IMR-90 (cell line): ENCODE results near the gene CCDC88C. TPM values are rescaled to one million over a fixed set of nuclear protein-coding genes. Genes with fewer than 3 reads are reported as not detected.

ENCODE experiments used
- ATAC-seq: fragments of 200-7000 bp; cut with Tn5 transposase; 2 replicates; pipeline ENCODE4 v1.9.1; 2020; ENCODE audit warnings: low read depth, mild to moderate bottlenecking, moderate library complexity
- BruUV-seq: library from RNA; stranded (reverse); fragments of 400-500 nt; replicated peaks from 2 replicates; lab custom pipeline; 2021; lab: Mats Ljungman, UMichigan
- CTCF ChIA-PET: fragments of 300-600 bp; formaldehyde crosslinking; extraction: SDS; loops from one replicate; lab custom pipeline; 2021; ENCODE audit warnings: antibody characterized with exemption; lab: Yijun Ruan, JAX
- POLR2A ChIA-PET: fragments of 300-600 bp; sonication (Branson Sonifier 250); formaldehyde crosslinking; loops from one replicate; lab custom pipeline; 2022; ENCODE audit warnings: antibody characterized with exemption; ENCODE audit not compliant: unreplicated experiment; lab: Charles Lee
- DNase-seq: peaks from one replicate; pipeline ENCODE4 v3.0.0; 2013
- H2AFZ ChIP-seq: replicated peaks from 2 replicates; pipeline ENCODE3; 2013; ENCODE audit warnings: low read length, mild to moderate bottlenecking; ENCODE audit not compliant: poor library complexity
- H2AK5ac ChIP-seq: 2 replicates; pipeline ENCODE4 v1.6.1; 2013; ENCODE audit warnings: low read depth, low read length, inconsistent platforms
- H2AK9ac ChIP-seq: replicated peaks from 2 replicates; pipeline ENCODE3; 2013; ENCODE audit warnings: mild to moderate bottlenecking, low read depth, low read length, moderate library complexity; ENCODE audit not compliant: poor library complexity
- H2BK120ac ChIP-seq: 2 replicates; pipeline ENCODE4 v1.6.1; 2013; ENCODE audit warnings: low read depth, low read length, inconsistent platforms
- H2BK15ac ChIP-seq: 3 replicates; pipeline ENCODE4 v1.6.1; 2013; ENCODE audit warnings: low read depth, low read length, inconsistent platforms
- H2BK20ac ChIP-seq: 2 replicates; pipeline ENCODE4 v1.6.1; 2013; ENCODE audit warnings: low read depth, mild to moderate bottlenecking, inconsistent platforms, low read length, moderate library complexity
- H2BK5ac ChIP-seq: 2 replicates; pipeline ENCODE4 v1.6.1; 2013; ENCODE audit warnings: mild to moderate bottlenecking, low read depth, low read length, inconsistent platforms; ENCODE audit not compliant: poor library complexity, severe bottlenecking
- H3K14ac ChIP-seq: replicated peaks from 2 replicates; pipeline ENCODE4 v1.6.1; 2013; ENCODE audit warnings: low read depth, low read length, inconsistent platforms
- H3K18ac ChIP-seq: 2 replicates; pipeline ENCODE4 v1.6.1; 2013; ENCODE audit warnings: low read depth, low read length, control low read depth
- H3K23ac ChIP-seq: 2 replicates; pipeline ENCODE4 v1.6.1; 2013; ENCODE audit warnings: low read depth, low read length, inconsistent platforms
- H3K27ac ChIP-seq: 2 replicates; pipeline ENCODE4 v1.5.1; 2013; ENCODE audit warnings: mild to moderate bottlenecking, control low read depth, low read length; ENCODE audit not compliant: insufficient read depth
- H3K27me3 ChIP-seq: 2 replicates; pipeline ENCODE4 v1.6.1; 2013; ENCODE audit warnings: low read length; ENCODE audit not compliant: control insufficient read depth, insufficient read depth
- H3K36me3 ChIP-seq: 2 replicates; pipeline ENCODE4 v1.6.1; 2013; ENCODE audit warnings: low read length, mixed read lengths; ENCODE audit not compliant: control insufficient read depth, insufficient read depth
- H3K4ac ChIP-seq: 2 replicates; pipeline ENCODE4 v1.6.1; 2013; ENCODE audit warnings: low read depth, low read length, inconsistent platforms
- H3K4me1 ChIP-seq: 2 replicates; pipeline ENCODE4 v1.6.1; 2013; ENCODE audit warnings: low read length, mixed read lengths; ENCODE audit not compliant: control insufficient read depth, insufficient read depth
- H3K4me2 ChIP-seq: 2 replicates; pipeline ENCODE4 v1.6.1; 2013; ENCODE audit warnings: low read depth, mild to moderate bottlenecking, control low read depth, low read length, moderate library complexity
- H3K4me3 ChIP-seq: 2 replicates; pipeline ENCODE4 v1.5.1; 2013; ENCODE audit warnings: low read depth, mild to moderate bottlenecking, control low read depth, low read length, moderate library complexity; ENCODE audit not compliant: insufficient read depth
- H3K56ac ChIP-seq: 2 replicates; pipeline ENCODE4 v1.6.1; 2013; ENCODE audit warnings: low read length, inconsistent platforms; ENCODE audit not compliant: insufficient read depth; ENCODE audit errors: extremely low read depth
- H3K79me1 ChIP-seq, 2 experiments: 2 replicates each; pipeline ENCODE4 v1.6.1; 2013; ENCODE audit warnings: low read length in 2 of 2, inconsistent platforms in 1 of 2, low read depth in 1 of 2
- H3K9ac ChIP-seq: 2 replicates; pipeline ENCODE4 v1.6.1; 2013; ENCODE audit warnings: low read depth, low read length, control low read depth
- H3K9me1 ChIP-seq: 2 replicates; pipeline ENCODE4 v1.6.1; 2013; ENCODE audit warnings: low read length, inconsistent platforms; ENCODE audit not compliant: insufficient read depth
- H3K9me3 ChIP-seq: 2 replicates; pipeline ENCODE4 v1.6.1; 2013; ENCODE audit warnings: low read length; ENCODE audit not compliant: control insufficient read depth, insufficient read depth
- H4K20me1 ChIP-seq: 2 replicates; pipeline ENCODE4 v1.6.1; 2013; ENCODE audit warnings: low read length, inconsistent platforms; ENCODE audit not compliant: insufficient read depth
- H4K5ac ChIP-seq: 2 replicates; pipeline ENCODE4 v1.6.1; 2013; ENCODE audit warnings: mild to moderate bottlenecking, low read depth, low read length, control low read depth
- H4K8ac ChIP-seq, 2 experiments: 2 replicates each; pipeline ENCODE4 v1.6.1; 2013; ENCODE audit warnings: low read depth in 2 of 2, low read length in 2 of 2, control low read depth in 1 of 2, inconsistent platforms in 1 of 2
- H4K91ac ChIP-seq: 2 replicates; pipeline ENCODE4 v1.6.1; 2013; ENCODE audit warnings: low read depth, low read length, inconsistent platforms; ENCODE audit not compliant: insufficient read depth
- BHLHE40 ChIP-seq: fragments of 150-350 bp; IDR thresholded peaks from 2 replicates; pipeline ENCODE4 v1.6.1; 2016; ENCODE audit warnings: mild to moderate bottlenecking, low read depth, low read length
- CEBPB ChIP-seq: IDR thresholded peaks from 2 replicates; pipeline ENCODE4 v1.6.1; 2012; ENCODE audit warnings: low read depth, low read length, improper control_type of control experiment
- CHD1 ChIP-seq: IDR thresholded peaks from 2 replicates; pipeline ENCODE4 v1.6.1; 2012; ENCODE audit warnings: low read depth, low read length, improper control_type of control experiment
- CTCF ChIP-seq: conservative IDR thresholded peaks from 2 replicates; pipeline ENCODE4 v1.5.1; 2012; ENCODE audit warnings: mild to moderate bottlenecking, low read depth, low read length, improper control_type of control experiment
- FOS ChIP-seq: fragments of 150-350 bp; IDR thresholded peaks from 2 replicates; pipeline ENCODE4 v1.6.1; 2016; ENCODE audit warnings: low read depth, low read length
- MAFK ChIP-seq: IDR thresholded peaks from 2 replicates; pipeline ENCODE4 v1.6.1; 2012; ENCODE audit warnings: low read depth, low read length, improper control_type of control experiment
- MAZ ChIP-seq: IDR thresholded peaks from 2 replicates; pipeline ENCODE4 v1.6.1; 2012; ENCODE audit warnings: low read depth, mild to moderate bottlenecking, low read length, improper control_type of control experiment, moderate library complexity, borderline replicate concordance
- MXI1 ChIP-seq: IDR thresholded peaks from 2 replicates; pipeline ENCODE4 v1.6.1; 2012; ENCODE audit warnings: low read depth, mild to moderate bottlenecking, low read length, moderate library complexity, borderline replicate concordance
- NFE2L2 ChIP-seq: fragments of 150-350 bp; IDR thresholded peaks from 2 replicates; pipeline ENCODE4 v1.6.1; 2016; ENCODE audit warnings: low read depth, mild to moderate bottlenecking, low read length
- POLR2A ChIP-seq: IDR thresholded peaks from 2 replicates; pipeline ENCODE4 v1.6.1; 2012; ENCODE audit warnings: mild to moderate bottlenecking, low read depth, low read length
- RAD21 ChIP-seq: IDR thresholded peaks from 2 replicates; pipeline ENCODE4 v1.6.1; 2012; ENCODE audit warnings: low read length, improper control_type of control experiment
- RFX5 ChIP-seq: IDR thresholded peaks from 2 replicates; pipeline ENCODE4 v1.8.0; 2012; ENCODE audit warnings: low read depth, mild to moderate bottlenecking, low read length, moderate library complexity
- SMC3 ChIP-seq: fragments of 150-350 bp; IDR thresholded peaks from 2 replicates; pipeline ENCODE4 v1.6.1; 2016; ENCODE audit warnings: low read depth, mild to moderate bottlenecking, antibody characterized with exemption, low read length, moderate library complexity
- WGBS, 2 experiments: methylation state at CpG; one replicate each; pipeline versions ENCODE4 v1.1.5 to v1.1.7; 2013; ENCODE audit warnings: missing lambda C conversion rate in 2 of 2; ENCODE audit not compliant: insufficient read length in 1 of 2; ENCODE audit errors: extremely low coverage in 2 of 2; 5-methylcytosine and 5-hydroxymethylcytosine counted together
- dilution Hi-C: fragments of 300-500 bp; cut with HindIII; formaldehyde crosslinking; loops from one replicate; pipeline ENCODE4 v1.14.3; 2018; ENCODE audit warnings: low sequenced_read_pairs; ENCODE audit not compliant: unreplicated experiment
- in situ Hi-C: fragments of 300-500 bp; cut with MboI; formaldehyde crosslinking; loops from 3 replicates; pipeline ENCODE4 v1.14.3; 2019; ENCODE audit warnings: low sequenced_read_pairs, inconsistent platforms, mixed read lengths
- intact Hi-C: fragments of 100-400 bp; cut with micrococcal nuclease; formaldehyde crosslinking; loops from 2 replicates; pipeline ENCODE4 v1.10.0; 2022
- polyA plus RNA-seq, 3 experiments: library from polyadenylated mRNA; depleted of rRNA; stranded (reverse); fragments of >200 nt; gene quantifications; 2 replicates each; pipeline ENCODE4 v1.2.3, GENCODE V29; 2012; ENCODE audit warnings: low replicate concordance in 1 of 3
- total RNA-seq: library from RNA; depleted of rRNA; stranded (reverse); fragments of >200 nt; gene quantifications from 2 replicates; pipeline ENCODE4 v1.2.3, GENCODE V29; 2012
- TF ChIP-seq, protein P1 (sequence below): fragments of 150-350 bp; IDR thresholded peaks from 2 replicates; pipeline ENCODE4 v1.6.1; 2016; ENCODE audit warnings: low read depth, mild to moderate bottlenecking, low read length, moderate library complexity, borderline replicate concordance

The CCDC88C gene
- total and polyA plus RNA-seq, 2 of the 4 experiments (the other 2 are of a cell fraction): 0.17 to 0.18 TPM

- CTCF ChIA-PET: interaction anchor here (0.5 kb wide), 1 partner anchor 10 kb away, joined by 5 read pairs; no protein-coding TSS in a partner anchor
- Histone ChIP-seq H3K23ac (no peak overlapping the region), H3K9me3 (no peaks in the 10 kb centered on the region), H2BK20ac (no peak overlapping the region), H4K20me1 (no peaks in the 10 kb centered on the region), H2BK5ac (no peak overlapping the region), H2AK9ac (no peak overlapping the region), H2BK120ac (no peak overlapping the region), H2BK15ac (no peak overlapping the region), H3K79me1 (no peaks in the 10 kb centered on the region), H4K91ac (no peak overlapping the region), H4K8ac (no peak overlapping the region), H3K9ac (no peak overlapping the region), H3K4ac (no peak overlapping the region), H3K27ac (no peak overlapping the region), H3K18ac (no peak overlapping the region), H3K4me2 (no peak overlapping the region), H3K9me1 (no peaks in the 10 kb centered on the region), H3K56ac (no peak overlapping the region), H3K4me3 (no peak overlapping the region), H3K36me3 (no peaks in the 10 kb centered on the region), H3K27me3 (peaks cover 11% of the 10 kb centered on the region), H4K5ac (no peak overlapping the region), H3K4me1 (no peaks in the 10 kb centered on the region), H3K14ac (no peak overlapping the region), H2AK5ac (no peak overlapping the region), H2AFZ (no peak overlapping the region)
- DNase-seq (no peak), ATAC-seq (no peak)
- BruUV-seq: no TSS peak
- intact Hi-C loops: no loop called here
- no peak for TF ChIP-seq CEBPB
- no peak for TF ChIP-seq CHD1
- TF ChIP-seq NFE2L2: no peak
- TF ChIP-seq BHLHE40: no peak
- TF ChIP-seq MAFK: no peak
- no peak for TF ChIP-seq MAZ
- TF ChIP-seq, protein P1, sequence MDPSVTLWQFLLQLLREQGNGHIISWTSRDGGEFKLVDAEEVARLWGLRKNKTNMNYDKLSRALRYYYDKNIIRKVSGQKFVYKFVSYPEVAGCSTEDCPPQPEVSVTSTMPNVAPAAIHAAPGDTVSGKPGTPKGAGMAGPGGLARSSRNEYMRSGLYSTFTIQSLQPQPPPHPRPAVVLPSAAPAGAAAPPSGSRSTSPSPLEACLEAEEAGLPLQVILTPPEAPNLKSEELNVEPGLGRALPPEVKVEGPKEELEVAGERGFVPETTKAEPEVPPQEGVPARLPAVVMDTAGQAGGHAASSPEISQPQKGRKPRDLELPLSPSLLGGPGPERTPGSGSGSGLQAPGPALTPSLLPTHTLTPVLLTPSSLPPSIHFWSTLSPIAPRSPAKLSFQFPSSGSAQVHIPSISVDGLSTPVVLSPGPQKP: no peak
- no peak for TF ChIP-seq SMC3
- no peak for TF ChIP-seq MXI1
- TF ChIP-seq RFX5: no peak
- TF ChIP-seq FOS: no peak
- TF ChIP-seq RAD21: no peak
- no peak for TF ChIP-seq POLR2A
- no peak for TF ChIP-seq CTCF
- in situ Hi-C loops: no loop called here
- dilution Hi-C loops: no loop called here
- no CpG with 5 or more reads among the region's 8 CpGs for WGBS, 2 experiments
- POLR2A ChIA-PET: interaction anchor here (0.5 kb wide), 1 partner anchor 196 kb away, joined by 17 read pairs; no protein-coding TSS in a partner anchor
Measured at GRCh38 chr14:91308337-91308736, 109.3 kb downstream of the CCDC88C start.
